DOHH2 (cell line): ENCODE measurements around the gene HNRNPC.

ENCODE experiments used
- EZH2phosphoT487 ChIP-seq: fragments of 200-600 bp; sonication (generic); IDR thresholded peaks from 2 replicates; pipeline ENCODE4 v1.6.1; 2017; ENCODE audit warnings: borderline replicate concordance, mild to moderate bottlenecking, antibody characterized with exemption, low read length, moderate library complexity, mixed read lengths
- TF ChIP-seq, protein P1 (sequence below): fragments of 200-600 bp; sonication (generic); IDR thresholded peaks from one replicate; pipeline ENCODE4 v1.5.1; 2014; ENCODE audit warnings: antibody characterized with exemption, mild to moderate bottlenecking, low read depth, low read length; ENCODE audit not compliant: poor library complexity, severe bottlenecking

- TF ChIP-seq, protein P1, sequence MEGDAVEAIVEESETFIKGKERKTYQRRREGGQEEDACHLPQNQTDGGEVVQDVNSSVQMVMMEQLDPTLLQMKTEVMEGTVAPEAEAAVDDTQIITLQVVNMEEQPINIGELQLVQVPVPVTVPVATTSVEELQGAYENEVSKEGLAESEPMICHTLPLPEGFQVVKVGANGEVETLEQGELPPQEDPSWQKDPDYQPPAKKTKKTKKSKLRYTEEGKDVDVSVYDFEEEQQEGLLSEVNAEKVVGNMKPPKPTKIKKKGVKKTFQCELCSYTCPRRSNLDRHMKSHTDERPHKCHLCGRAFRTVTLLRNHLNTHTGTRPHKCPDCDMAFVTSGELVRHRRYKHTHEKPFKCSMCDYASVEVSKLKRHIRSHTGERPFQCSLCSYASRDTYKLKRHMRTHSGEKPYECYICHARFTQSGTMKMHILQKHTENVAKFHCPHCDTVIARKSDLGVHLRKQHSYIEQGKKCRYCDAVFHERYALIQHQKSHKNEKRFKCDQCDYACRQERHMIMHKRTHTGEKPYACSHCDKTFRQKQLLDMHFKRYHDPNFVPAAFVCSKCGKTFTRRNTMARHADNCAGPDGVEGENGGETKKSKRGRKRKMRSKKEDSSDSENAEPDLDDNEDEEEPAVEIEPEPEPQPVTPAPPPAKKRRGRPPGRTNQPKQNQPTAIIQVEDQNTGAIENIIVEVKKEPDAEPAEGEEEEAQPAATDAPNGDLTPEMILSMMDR, result no peak
- no peak for TF ChIP-seq EZH2phosphoT487
Observed at GRCh38 chr14:21211509-21211908, 57.7 kb downstream of the HNRNPC start.
